Stimulated activated CD4-positive, alpha-beta T cell treated with anti-CD3 and anti-CD28 coated beads, Interleukin-1b, Interleukin-23, amount 100 ng/mL, for 48 hours (primary cell): ENCODE measurements around the gene B4GALNT2.
A peak's percentile ranks its signal among the peaks of the same experiment; 100 is the strongest.
"Not testable (repeated sequence)": the region's sequence is repeated elsewhere in the genome, so short reads cannot be mapped to it uniquely, and the experiment has no call there.

Experiments used
- DNase-seq: peaks from one replicate; pipeline ENCODE4 v3.0.0-alpha.2; 2020

Gene B4GALNT2

GRCh38 chr17:49184522-49184921, 52.0 kb downstream of the B4GALNT2 start:
- not testable (repeated sequence) for DNase-seq

DNA sequence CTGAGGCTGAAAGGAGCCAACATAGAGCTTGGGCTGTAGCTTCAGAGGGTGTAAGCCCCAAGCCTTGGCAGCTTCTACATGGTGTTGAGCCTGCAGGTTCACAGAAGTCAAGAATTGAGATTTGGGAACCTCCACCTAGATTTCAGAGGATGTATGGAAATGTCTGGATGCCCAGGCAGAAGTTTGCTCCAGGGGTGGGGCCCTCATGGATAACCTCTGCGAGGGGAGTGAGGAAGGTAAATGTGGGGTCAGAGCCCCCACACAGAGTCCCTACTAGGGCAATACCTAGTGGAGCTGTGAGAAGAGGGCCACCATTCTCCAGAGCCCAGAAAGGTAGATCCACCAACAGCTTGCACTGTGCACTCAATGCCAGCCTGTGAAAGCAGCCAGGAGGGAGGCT, 52.8 kb downstream of the B4GALNT2 start:
- DNase-seq, result not testable (repeated sequence)

DNA sequence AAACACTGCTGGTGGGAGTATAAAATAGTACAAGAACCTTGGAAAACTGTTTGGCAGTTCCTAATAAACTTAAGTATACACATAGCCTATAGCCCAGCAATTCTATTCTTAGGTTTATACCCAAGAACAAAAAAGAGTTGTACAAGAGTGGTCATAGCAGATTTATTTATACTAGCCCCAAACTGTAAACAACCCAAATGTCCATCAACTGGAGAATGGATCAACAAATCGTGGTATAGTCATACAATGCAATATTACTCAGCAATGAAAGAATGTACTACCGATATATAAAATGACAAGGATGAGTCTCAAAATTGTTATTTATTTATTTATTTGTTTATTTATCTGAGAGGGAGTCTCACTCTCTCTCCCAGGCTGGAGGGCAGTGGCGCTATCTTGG, 54.7 kb downstream of the B4GALNT2 start:
- no peak for DNase-seq

- no peak for DNase-seq
Measured at GRCh38 chr17:49190932-49191331, 58.4 kb downstream of the B4GALNT2 start.

GRCh38 chr17:49191409-49191916, 58.9 kb downstream of the B4GALNT2 start:
- DNase-seq, result no peak

DNA sequence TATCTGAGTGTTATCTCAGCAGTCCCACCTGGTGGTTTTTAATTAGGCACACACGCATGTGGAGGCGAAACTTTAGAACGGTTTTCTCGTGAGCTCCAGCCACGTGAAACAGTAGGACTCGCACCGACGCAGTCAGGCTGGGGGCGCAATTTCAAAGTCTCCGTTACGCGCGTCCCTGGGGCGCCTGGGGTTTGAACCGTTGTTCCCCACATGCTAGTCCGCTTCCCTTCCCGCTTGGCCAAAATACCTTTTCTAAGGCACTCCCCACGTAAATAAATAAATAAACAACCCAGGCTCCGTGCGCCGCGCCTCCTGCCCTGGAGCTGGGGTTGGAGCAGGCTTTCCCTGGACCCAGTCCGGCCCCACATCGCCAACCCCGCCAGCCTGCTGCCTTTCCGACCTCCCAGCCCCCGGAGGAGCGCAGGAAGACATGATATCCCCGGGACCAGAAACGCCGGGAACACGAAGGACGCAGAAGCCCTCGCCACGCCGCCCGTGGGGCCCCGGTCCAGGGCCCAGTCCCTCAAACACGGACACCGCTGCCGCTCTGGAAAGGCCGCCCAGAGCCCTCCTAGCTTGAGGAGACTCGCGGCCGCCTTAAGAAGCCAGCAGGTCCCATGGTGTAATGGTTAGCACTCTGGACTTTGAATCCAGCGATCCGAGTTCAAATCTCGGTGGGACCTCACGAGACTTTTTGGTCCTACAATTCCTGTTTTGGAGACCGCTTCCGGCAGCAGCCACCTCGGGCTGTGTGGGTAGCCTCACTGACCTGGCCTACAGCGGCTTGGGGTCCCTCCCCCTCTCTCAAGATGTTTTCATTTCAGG, 59.6 kb downstream of the B4GALNT2 start:
- peak; percentile 93 for DNase-seq

DNA sequence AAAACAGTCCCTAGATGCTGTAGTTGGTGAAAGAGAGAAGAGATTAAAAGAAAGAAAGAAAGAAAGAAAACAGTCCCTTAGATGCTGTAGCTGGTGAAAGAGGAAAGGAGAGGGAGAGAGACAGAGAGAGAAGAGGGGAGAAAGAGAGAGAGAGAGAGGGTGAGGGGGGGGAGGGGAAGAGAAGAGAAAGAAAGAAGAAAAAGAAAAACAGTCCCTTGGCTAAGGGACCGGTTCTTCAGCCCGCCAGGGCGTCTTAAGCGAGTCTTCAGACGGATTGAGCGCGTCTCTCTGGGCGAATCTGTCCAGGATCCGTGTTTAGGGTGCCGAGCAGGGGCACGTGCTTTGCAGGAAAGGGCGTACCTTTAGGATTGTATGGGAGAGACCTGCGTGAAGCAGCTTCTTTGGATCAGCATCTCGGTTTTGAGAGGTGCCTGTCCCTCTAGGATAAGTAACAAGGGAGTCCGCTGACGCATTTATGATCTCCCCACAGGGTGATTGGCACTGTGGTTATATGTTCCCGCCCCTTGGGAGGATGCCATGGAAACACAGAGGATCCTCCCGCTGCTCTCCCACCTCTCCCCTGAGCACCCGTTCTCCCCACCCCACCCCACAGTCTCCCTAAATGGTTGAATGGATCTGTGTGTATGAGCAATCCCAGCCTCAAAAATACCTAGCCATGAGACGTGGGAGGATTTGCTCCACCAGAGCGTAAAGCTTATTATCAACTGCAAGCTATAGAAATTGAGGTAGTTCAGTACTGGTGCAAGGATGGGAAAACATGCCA, 61.1 kb downstream of the B4GALNT2 start:
- DNase-seq, result peak; percentile 25

DNA sequence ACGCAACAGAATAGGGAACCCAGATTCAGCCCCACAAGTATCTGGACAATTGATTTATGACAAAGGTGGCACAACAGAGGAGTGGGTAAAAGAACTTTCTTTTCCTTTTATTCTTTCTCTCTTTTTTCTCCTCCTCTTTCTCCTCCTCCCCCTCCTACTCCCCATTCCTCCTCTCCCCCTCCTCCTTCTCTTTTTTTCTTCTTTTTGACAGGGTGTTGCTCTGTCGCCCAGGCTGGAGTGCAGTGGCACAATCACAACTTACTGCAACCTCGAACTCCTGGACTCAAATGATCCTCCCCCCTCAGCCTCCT, 61.7 kb downstream of the B4GALNT2 start:
- no peak for DNase-seq

- no peak for DNase-seq
Measured at GRCh38 chr17:49195751-49196150, 63.2 kb downstream of the B4GALNT2 start.

GRCh38 chr17:49196520-49196919, 64.0 kb downstream of the B4GALNT2 start:
- no peak for DNase-seq

- no peak for DNase-seq
Measured at GRCh38 chr17:49197346-49197998, 64.9 kb downstream of the B4GALNT2 start.

DNA sequence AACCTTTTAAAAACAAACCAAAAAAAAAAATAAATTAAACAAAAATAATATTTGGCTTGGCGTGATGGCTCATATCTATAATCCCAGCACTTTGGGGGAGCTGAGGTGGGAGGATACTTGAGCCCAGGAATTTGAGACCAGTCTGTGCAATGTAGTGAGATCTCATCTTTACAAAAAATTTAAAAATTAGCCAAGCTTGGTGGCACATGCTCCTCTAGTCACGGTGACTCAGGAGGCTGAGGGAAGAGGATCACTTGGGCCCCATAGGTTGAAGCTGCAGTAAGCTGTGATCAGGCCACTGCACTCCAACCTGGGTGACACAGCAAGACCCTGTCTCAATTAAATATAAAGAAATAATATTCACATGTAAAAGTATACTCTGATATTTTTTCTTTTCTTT, 65.6 kb downstream of the B4GALNT2 start:
- DNase-seq, result no peak

GRCh38 chr17:49200423-49201083, 68.0 kb downstream of the B4GALNT2 start:
- no peak for DNase-seq

- no peak for DNase-seq
Measured at GRCh38 chr17:49201481-49201927, 68.9 kb downstream of the B4GALNT2 start.

- no peak for DNase-seq
Measured at GRCh38 chr17:49203796-49204195, 71.2 kb downstream of the B4GALNT2 start.

- DNase-seq, result no peak
Measured at GRCh38 chr17:49204516-49204915, 71.9 kb downstream of the B4GALNT2 start.

DNA sequence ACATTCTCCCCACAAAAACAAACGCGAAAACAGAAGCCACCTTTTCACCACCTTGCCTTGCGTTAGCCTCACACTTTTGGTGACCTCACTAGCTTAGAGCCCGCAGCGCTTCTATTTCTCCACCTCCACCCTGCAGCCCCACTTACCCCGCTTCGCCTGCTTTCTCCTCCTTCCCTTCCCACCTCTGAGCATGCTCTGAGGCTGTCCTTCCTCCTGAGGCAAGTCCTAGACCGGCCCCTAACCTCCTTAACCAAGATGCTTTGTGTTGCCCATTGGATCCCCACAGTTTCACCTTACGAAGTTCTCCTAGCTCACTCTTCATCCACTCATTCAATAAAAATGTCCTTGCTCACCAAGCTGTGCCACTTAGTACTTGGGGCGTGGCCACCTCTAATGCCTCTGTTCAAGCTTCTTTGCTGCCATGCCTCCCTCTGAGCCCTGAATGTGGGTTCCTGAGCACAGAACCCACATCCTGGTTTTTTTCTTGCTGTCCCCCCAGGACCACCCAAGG, 76.5 kb downstream of the B4GALNT2 start:
- DNase-seq, result no peak

- DNase-seq, result peak; percentile 76
Measured at GRCh38 chr17:49210158-49211029, 77.8 kb downstream of the B4GALNT2 start, which contains the start of the genes ABI3 and GNGT2. Gene ABI3 (plus strand): TSS chr17:49210707. CDS start chr17:49210725, 18 bp downstream. Gene GNGT2 (minus strand): TSS chr17:49210574. CDS start chr17:49207422, 3,152 bp downstream.

DNA sequence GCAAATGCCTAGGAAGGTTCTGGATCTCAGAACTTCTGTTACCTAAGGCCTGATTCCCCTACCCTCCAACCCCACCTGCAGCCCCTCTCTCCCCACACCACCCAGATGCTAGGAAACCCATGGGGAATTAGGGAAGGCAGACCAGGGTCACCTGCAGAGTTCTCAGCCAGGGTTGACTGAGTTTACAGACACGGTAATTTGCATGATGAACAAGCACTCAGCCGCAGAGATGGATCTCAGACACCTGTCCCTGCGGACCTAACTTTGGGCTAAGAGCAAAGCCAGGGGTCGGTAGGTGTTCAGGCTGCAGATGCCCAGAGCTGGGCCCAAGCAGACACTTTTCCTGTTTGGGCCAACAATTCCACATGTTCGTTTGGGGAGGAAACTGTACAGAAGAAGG, 80.8 kb downstream of the B4GALNT2 start:
- DNase-seq, result no peak

DNA sequence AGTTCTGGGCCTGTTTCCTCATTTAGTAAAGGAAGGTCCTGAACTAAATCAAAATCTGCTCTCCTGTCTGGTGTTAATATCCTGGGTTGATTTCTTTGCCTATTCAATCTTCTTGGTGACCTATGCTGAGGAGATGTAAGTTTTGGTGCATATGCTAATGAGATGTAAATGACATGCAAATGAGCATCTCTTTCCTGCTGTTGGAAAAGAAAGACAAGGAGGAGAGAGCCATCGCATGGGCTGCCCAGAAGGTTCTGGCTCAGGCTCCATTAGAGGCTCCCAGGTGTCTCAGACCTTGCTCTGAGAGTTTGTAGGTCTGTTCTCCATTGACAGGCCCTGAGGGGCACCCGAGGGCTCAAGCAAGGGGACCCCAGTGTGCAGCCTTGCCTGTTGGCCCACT, 81.3 kb downstream of the B4GALNT2 start:
- no peak for DNase-seq

DNA sequence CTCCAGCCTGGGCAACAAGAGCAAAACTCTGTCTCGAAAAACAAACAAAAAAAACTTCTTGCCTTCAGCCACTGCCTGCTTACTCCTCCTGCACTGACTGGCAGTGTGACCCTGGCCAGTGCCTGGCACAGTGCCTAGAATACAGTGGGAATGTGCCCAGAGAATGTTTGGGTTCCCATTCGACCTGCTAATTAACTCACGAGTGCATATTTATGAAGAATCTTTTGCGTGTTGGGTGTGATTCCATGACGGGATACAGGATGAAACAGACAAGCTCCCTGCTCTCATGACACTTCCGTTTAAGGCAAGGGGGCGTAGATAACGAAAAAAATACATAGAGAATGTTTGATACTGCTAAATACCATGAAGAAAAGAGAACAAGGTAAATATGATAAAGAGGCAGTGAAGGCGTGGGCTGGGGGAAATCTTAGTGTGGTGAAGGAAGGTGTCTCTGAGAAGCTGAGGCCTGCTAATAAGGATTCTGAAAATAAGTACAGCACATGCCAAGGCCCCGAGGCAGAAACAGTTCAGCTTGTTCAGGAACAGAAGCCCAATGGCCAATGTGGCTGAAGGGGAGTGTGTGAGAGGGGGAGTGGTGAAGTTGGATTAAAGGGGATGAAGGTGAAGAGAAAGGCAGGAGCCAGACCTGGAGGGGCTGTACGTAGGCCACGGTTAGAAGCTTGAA, 82.2 kb downstream of the B4GALNT2 start:
- no peak for DNase-seq
